Measurements from ENCODE around the gene SPRED3. TPM values are rescaled to one million over a fixed set of nuclear protein-coding genes. Genes with fewer than 3 reads are reported as not detected.

SPRED3 gene
- total RNA-seq, 1 experiment from 2014 or later: 7.2 TPM

- peak overlapping the region; percentile 86 for H3K4me3 Mint-ChIP-seq
- H3K36me3 Mint-ChIP-seq: no peaks in the 10 kb centered on the region
- DNase-seq (ENCODE audit: low spot score): peak; percentile 94
- peaks cover 66% of the 10 kb centered on the region for H3K27me3 Mint-ChIP-seq (ENCODE audit: low read depth)
- ATAC-seq: peak; percentile 79
- H3K9me3 Mint-ChIP-seq: no peaks in the 10 kb centered on the region
- peak overlapping the region; percentile 93 for H3K27ac Mint-ChIP-seq
- CTCF ChIA-PET: interaction anchor here (0.7 to 2.9 kb wide), 12 partner anchors 10 to 128 kb away, joined by 3 to 19 read pairs (median 4); partner anchors contain the start of genes CATSPERG, FAM98C, GGN and PPP1R14A
- peaks cover 10% of the 10 kb centered on the region for H3K4me1 Mint-ChIP-seq
- POLR2A ChIA-PET: interaction anchor here (0.8 to 2.7 kb wide), 4 partner anchors 12 to 57 kb away, joined by 3 to 16 read pairs (median 4); partner anchors contain the start of genes GGN and PSMD8
- TF ChIP-seq, protein P1, sequence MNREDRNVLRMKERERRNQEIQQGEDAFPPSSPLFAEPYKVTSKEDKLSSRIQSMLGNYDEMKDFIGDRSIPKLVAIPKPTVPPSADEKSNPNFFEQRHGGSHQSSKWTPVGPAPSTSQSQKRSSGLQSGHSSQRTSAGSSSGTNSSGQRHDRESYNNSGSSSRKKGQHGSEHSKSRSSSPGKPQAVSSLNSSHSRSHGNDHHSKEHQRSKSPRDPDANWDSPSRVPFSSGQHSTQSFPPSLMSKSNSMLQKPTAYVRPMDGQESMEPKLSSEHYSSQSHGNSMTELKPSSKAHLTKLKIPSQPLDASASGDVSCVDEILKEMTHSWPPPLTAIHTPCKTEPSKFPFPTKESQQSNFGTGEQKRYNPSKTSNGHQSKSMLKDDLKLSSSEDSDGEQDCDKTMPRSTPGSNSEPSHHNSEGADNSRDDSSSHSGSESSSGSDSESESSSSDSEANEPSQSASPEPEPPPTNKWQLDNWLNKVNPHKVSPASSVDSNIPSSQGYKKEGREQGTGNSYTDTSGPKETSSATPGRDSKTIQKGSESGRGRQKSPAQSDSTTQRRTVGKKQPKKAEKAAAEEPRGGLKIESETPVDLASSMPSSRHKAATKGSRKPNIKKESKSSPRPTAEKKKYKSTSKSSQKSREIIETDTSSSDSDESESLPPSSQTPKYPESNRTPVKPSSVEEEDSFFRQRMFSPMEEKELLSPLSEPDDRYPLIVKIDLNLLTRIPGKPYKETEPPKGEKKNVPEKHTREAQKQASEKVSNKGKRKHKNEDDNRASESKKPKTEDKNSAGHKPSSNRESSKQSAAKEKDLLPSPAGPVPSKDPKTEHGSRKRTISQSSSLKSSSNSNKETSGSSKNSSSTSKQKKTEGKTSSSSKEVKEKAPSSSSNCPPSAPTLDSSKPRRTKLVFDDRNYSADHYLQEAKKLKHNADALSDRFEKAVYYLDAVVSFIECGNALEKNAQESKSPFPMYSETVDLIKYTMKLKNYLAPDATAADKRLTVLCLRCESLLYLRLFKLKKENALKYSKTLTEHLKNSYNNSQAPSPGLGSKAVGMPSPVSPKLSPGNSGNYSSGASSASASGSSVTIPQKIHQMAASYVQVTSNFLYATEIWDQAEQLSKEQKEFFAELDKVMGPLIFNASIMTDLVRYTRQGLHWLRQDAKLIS (CRISPR knock-in tag; IDR thresholded peaks at IDR 0.05; ENCODE audit: borderline replicate concordance): no peak
- TF ChIP-seq KAT7 (CRISPR knock-in tag; IDR thresholded peaks at IDR 0.05; ENCODE audit: borderline replicate concordance) (no peak), IRF1 (CRISPR knock-in tag; IDR thresholded peaks at IDR 0.05) (no peak), FOXK1 (CRISPR knock-in tag; IDR thresholded peaks at IDR 0.05) (0 out of 2 replicates have a peak, but pooled peaks have one; percentile 5), OVOL2 (CRISPR knock-in tag; IDR thresholded peaks at IDR 0.05; ENCODE audit: borderline replicate concordance) (no peak), NFE2L1 (CRISPR knock-in tag; IDR thresholded peaks at IDR 0.05) (no peak), PRRX2 (CRISPR knock-in tag; IDR thresholded peaks at IDR 0.05) (no peak), RELA (CRISPR knock-in tag; IDR thresholded peaks at IDR 0.05; ENCODE audit: borderline replicate concordance) (no peak), ELF4 (CRISPR knock-in tag; IDR thresholded peaks at IDR 0.05; ENCODE audit: low read depth) (no peak)
- TF ChIP-seq, protein P2, sequence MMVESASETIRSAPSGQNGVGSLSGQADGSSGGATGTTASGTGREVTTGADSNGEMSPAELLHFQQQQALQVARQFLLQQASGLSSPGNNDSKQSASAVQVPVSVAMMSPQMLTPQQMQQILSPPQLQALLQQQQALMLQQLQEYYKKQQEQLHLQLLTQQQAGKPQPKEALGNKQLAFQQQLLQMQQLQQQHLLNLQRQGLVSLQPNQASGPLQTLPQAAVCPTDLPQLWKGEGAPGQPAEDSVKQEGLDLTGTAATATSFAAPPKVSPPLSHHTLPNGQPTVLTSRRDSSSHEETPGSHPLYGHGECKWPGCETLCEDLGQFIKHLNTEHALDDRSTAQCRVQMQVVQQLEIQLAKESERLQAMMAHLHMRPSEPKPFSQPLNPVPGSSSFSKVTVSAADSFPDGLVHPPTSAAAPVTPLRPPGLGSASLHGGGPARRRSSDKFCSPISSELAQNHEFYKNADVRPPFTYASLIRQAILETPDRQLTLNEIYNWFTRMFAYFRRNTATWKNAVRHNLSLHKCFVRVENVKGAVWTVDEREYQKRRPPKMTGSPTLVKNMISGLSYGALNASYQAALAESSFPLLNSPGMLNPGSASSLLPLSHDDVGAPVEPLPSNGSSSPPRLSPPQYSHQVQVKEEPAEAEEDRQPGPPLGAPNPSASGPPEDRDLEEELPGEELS (CRISPR knock-in tag; IDR thresholded peaks at IDR 0.05): 0 out of 2 replicates have a peak, but pooled peaks have one; percentile 68
- TF ChIP-seq, protein P3, sequence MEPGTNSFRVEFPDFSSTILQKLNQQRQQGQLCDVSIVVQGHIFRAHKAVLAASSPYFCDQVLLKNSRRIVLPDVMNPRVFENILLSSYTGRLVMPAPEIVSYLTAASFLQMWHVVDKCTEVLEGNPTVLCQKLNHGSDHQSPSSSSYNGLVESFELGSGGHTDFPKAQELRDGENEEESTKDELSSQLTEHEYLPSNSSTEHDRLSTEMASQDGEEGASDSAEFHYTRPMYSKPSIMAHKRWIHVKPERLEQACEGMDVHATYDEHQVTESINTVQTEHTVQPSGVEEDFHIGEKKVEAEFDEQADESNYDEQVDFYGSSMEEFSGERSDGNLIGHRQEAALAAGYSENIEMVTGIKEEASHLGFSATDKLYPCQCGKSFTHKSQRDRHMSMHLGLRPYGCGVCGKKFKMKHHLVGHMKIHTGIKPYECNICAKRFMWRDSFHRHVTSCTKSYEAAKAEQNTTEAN (CRISPR knock-in tag; IDR thresholded peaks at IDR 0.05): no peak
Measured at GRCh38 chr19:38361633-38362075, 26.8 kb upstream of the SPRED3 start.

DNA sequence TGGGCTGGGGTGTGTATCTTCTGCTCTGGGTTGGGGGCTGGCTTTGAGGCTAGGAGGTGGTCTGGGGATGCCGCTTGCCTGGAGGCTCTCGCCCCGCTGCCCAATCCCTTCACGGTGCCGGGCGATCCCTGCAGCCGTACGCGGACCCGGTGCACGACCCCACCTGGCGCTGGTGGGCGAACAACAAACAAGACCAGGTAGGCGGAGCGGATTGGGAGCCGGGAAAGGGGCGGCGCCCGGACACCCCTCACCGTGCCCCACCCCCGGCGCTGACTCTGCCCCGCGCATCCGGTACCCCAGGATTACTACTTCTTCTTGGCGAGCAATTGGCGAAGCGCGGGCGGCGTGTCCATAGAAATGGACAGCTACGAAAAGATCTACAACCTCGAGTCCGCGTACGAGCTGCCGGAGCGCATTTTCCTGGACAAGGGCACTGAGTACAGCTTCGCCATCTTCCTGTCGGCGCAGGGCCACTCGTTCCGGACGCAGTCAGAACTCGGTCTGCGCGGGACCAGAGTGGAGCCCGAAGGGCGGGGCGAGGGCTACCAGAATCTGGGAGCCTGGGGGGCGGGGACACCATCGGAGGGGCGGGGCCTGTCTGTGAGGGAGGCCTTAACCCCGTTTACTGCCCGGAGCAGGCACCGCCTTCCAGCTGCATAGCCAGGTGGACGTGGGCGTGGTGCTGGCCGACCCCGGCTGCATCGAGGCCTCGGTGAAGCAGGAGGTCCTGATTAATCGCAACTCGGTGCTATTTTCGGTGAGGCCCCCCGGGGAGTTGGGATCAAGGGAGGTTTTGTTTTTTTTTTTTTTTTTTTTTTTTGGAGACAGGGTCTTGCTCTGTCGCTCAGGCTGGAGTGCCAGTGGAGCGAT is 26.2 kb upstream of the SPRED3 start:
- ATAC-seq (peak; percentile 77), DNase-seq (ENCODE audit: low spot score) (peak; percentile 99)
- ChIA-PET CTCF (interaction anchor here (0.5 to 2.9 kb wide), 13 partner anchors 11 to 129 kb away, joined by 3 to 19 read pairs (median 4); partner anchors contain the start of genes CATSPERG, FAM98C, GGN and PPP1R14A), POLR2A (interaction anchor here (0.8 to 2.7 kb wide), 5 partner anchors 12 to 81 kb away, joined by 3 to 16 read pairs (median 5); partner anchors contain the start of genes GGN and PSMD8)
- Mint-ChIP-seq H3K9me3 (no peaks in the 10 kb centered on the region), H3K27ac (peak overlapping the region; percentile 96), H3K36me3 (no peaks in the 10 kb centered on the region), H3K27me3 (ENCODE audit: low read depth) (peaks cover 59% of the 10 kb centered on the region), H3K4me1 (peaks cover 10% of the 10 kb centered on the region), H3K4me3 (peak overlapping the region; percentile 86)
- TF ChIP-seq ZNF532 (CRISPR knock-in tag; IDR thresholded peaks at IDR 0.05; ENCODE audit: borderline replicate concordance): no peak
- TF ChIP-seq GRHL2 (CRISPR knock-in tag; IDR thresholded peaks at IDR 0.05; ENCODE audit: insufficient replicate concordance, severe bottlenecking): no peak
- no peak for TF ChIP-seq ZNF138 (CRISPR knock-in tag; conservative IDR thresholded peaks at IDR 0.05)
- TF ChIP-seq JAZF1 (CRISPR knock-in tag; IDR thresholded peaks at IDR 0.05): no peak
- no peak for TF ChIP-seq GTF2I (CRISPR knock-in tag; conservative IDR thresholded peaks at IDR 0.05)
- TF ChIP-seq, protein P4, sequence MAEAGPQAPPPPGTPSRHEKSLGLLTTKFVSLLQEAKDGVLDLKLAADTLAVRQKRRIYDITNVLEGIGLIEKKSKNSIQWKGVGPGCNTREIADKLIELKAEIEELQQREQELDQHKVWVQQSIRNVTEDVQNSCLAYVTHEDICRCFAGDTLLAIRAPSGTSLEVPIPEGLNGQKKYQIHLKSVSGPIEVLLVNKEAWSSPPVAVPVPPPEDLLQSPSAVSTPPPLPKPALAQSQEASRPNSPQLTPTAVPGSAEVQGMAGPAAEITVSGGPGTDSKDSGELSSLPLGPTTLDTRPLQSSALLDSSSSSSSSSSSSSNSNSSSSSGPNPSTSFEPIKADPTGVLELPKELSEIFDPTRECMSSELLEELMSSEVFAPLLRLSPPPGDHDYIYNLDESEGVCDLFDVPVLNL (CRISPR knock-in tag; IDR thresholded peaks at IDR 0.05; ENCODE audit: borderline replicate concordance, low read depth): no peak
- peak; percentile 62; the same call in 1 of the 2 replicates for TF ChIP-seq FOXP1 (CRISPR knock-in tag; IDR thresholded peaks at IDR 0.05; ENCODE audit: borderline replicate concordance)
- no peak for TF ChIP-seq JUN (CRISPR knock-in tag; IDR thresholded peaks at IDR 0.05)

All from WTC11 (cell line).